Duodenal mucosa (tissue), 2 donors: ENCODE results near the gene PLA2G15.

Experiments used
- H3K27ac ChIP-seq: one replicate; pipeline ENCODE4 v1.7.0; 2013; ENCODE audit warnings: low read depth, low read length
- H3K27me3 ChIP-seq, 2 donors: one replicate each; pipeline ENCODE4 v1.7.0; 2013; ENCODE audit warnings: low read length in 2 of 2, control low read depth in 1 of 2; ENCODE audit not compliant: insufficient read depth in 2 of 2, control insufficient read depth in 1 of 2
- H3K36me3 ChIP-seq, 2 donors: one replicate each; pipeline ENCODE4 v1.7.0; 2013; ENCODE audit warnings: low read length in 2 of 2, control low read depth in 1 of 2; ENCODE audit not compliant: insufficient read depth in 2 of 2, control insufficient read depth in 1 of 2
- H3K4me1 ChIP-seq, 2 donors: one replicate each; pipeline ENCODE4 v1.7.0; 2013; ENCODE audit warnings: low read length in 2 of 2, control low read depth in 1 of 2; ENCODE audit not compliant: insufficient read depth in 2 of 2, control insufficient read depth in 1 of 2
- H3K4me3 ChIP-seq, 2 donors: one replicate each; pipeline ENCODE4 v1.7.0; 2013; ENCODE audit warnings: low read length in 2 of 2, low read depth in 1 of 2
- H3K9ac ChIP-seq, 2 donors: one replicate each; pipeline ENCODE4 v1.7.0; 2013; ENCODE audit warnings: low read length in 2 of 2, low read depth in 1 of 2
- H3K9me3 ChIP-seq, 2 donors: one replicate each; pipeline ENCODE4 v1.7.0; 2013; ENCODE audit warnings: low read length in 2 of 2, control low read depth in 1 of 2; ENCODE audit not compliant: control insufficient read depth in 1 of 2

Gene PLA2G15

DNA sequence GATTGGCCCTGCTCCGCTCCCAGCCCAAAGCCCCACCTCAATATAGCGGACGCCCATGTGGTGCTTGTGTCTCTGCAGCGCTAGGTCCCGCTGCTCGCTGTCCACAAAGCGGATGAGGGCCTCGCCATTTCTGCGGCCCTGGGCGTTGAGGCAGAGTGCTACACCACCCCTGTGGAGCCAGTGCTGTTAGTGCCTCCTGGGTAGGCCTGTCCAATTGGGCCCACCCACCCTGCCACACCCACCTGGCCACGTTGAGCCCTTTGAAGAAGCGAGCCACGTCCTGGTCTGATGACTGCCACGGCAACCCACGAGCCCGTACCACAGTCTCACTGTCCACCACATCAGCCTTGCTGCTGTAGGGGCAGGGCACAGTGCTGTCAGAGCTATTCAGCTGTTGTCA is 12.8 kb upstream of the PLA2G15 start:
- Histone ChIP-seq H3K27me3 (no peaks in the 10 kb centered on the region), H3K4me3 (no peak overlapping the region), H3K36me3 (peaks cover 24 to 48% of the 10 kb centered on the region in 2 donors), H3K9me3 (no peaks in the 10 kb centered on the region), H3K9ac (no peak overlapping the region), H3K4me1 (peaks cover 25 to 29% of the 10 kb centered on the region in 2 donors), H3K27ac (no peak overlapping the region)

DNA sequence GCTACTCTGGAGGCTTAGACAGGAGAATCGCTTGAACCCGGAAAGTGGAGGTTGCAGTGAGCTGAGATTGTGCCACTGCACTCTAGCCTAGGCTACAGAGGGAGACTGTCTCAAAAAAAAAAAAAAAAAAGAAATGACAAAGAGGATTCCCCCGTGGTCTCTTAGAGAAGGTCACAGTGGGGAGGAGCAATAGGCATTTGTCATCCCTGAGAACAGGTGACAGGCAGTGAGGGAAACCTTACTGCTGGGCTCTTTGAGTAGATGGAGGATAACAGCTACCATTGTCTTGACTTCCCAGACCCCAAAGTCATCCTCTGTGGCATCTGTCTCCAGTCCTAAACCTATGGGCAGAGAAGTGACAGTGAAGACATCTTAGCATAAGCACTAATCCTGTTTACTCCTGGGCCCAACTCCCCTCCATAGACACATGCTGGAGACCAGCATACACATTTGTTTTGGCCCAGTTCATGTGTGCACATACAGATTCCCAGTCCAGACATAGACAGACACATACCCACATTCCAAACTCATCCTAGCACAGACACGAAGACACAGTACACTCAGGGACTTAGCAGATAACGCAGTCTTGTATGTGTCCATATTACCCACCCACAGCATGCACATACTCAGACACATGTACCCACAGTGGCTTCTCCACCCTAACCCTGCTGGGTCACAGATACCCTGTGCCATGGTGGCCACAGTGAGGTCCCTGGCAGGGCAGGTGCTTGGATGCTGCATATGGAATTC is 11.9 kb upstream of the PLA2G15 start:
- no peaks in the 10 kb centered on the region for H3K27me3 ChIP-seq
- H3K9me3 ChIP-seq = no peaks in the 10 kb centered on the region
- H3K36me3 ChIP-seq = peaks cover 24 to 48% of the 10 kb centered on the region in 2 donors
- peak overlapping the region; percentile 12 to 74 for H3K9ac ChIP-seq
- peak overlapping the region; percentile 90 for H3K27ac ChIP-seq
- H3K4me1 ChIP-seq = peaks cover 27% of the 10 kb centered on the region in 2 donors
- peak overlapping the region; percentile 79 to 80 for H3K4me3 ChIP-seq

DNA sequence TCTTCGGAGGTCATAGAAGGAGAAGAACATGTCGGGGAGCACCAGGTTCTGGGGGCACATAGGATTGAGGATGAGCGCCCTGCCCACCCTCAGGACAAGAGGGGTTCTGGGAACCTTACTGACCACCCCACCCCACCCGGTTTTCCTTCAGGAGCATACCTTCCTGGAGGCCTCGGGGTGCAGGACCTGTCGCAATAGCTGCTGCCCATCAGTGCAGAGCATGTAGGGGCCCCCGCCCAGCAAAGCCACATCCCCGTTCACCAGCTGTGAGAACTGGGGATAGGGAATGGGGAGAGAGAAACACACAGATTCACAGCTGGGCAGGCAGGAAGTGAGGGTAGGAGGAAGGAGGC is 11.4 kb upstream of the PLA2G15 start:
- H3K9ac ChIP-seq = peak overlapping the region; percentile 12 to 74
- H3K27ac ChIP-seq = peak overlapping the region; percentile 90
- peak overlapping the region; percentile 79 to 80 for H3K4me3 ChIP-seq
- peaks cover 20 to 44% of the 10 kb centered on the region in 2 donors for H3K36me3 ChIP-seq
- no peaks in the 10 kb centered on the region for H3K27me3 ChIP-seq
- H3K4me1 ChIP-seq = peaks cover 25 to 27% of the 10 kb centered on the region in 2 donors
- no peaks in the 10 kb centered on the region for H3K9me3 ChIP-seq

DNA sequence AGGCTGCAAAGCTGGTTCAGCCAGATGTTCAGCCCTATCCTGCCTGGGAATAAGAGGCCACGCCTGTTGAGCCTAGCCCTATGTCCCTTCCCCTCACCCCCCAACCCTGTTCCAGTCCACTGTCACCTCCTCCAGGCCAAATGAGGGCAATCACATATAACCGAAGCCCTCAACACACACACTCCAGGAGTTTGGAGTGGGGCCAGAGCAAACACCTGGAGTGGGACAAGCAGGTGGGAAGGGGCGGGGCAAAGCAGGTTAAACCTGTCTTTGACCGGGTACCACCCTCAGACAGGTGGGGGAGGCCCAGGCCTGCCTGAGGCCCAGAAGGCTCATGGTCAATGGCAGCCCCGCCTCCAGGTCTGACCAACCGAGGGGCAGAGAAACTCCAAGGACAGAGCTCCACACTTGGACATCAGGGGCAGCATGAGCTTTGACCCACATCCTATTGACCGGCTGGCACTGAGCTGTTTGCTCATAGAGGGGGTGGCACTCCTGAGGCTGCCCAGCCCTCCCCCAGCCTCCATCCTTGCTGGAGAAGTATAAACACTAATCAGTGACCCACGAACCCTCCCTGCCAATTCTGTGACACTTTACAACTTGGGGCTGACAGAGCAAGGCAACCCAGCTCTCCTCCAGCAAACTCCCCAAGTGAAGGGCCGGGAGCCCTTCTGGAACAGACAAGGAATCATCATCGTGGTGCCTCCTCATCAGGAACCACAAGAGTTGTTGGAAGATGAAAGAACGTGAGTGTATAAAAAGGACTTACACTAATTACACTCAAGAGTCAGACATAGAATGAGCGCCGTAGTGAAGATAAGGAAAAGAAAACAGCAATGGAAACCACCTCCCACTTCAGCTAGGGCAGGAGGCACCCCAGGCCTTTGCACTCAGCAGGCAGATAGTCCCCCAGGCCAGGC is 10.7 kb upstream of the PLA2G15 start:
- Histone ChIP-seq H3K9ac (peak overlapping the region; percentile 74 to 75), H3K36me3 (peaks cover 16 to 39% of the 10 kb centered on the region in 2 donors), H3K4me3 (peak overlapping the region; percentile 79 to 80), H3K9me3 (no peaks in the 10 kb centered on the region), H3K27ac (peak overlapping the region; percentile 90), H3K4me1 (peaks cover 21 to 27% of the 10 kb centered on the region in 2 donors), H3K27me3 (no peaks in the 10 kb centered on the region)

DNA sequence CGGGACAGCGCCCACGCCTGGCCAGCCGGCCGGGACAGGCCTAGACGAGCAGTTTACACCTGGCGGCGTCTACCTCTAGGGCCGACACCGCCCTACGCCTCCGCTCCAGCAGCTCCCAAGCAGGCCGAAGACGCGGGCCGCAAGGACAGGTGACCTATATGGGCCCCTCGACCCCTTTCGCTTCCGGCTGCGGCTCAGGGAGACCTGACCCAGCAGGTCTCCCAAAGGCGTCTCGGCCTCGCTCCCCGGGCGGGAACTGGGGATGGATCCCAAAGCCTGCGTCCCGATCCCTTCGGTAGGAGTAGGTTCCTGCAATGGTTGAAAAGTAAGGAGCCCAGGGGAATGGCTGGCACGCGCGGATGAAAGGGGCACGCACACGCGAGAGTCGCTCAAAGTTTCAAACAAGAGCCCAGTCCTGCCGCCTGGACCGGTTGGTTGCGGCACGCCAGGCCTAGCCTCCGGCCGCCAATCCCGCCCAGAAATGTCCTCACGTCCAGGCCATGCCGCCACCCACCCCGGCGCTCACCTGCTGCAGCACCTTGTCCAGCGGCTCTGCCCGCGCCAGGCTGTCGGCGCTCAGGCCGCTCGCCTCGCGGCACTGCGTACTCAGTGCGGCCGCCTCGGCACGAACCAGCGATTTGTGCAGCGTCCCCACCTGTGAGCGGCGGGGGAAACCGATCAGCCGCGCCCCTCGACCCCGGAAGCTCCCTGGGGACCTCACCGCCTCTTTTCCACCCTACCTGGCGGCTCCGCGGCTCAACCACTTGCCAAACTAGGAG is 9.9 kb upstream of the PLA2G15 start:
- Histone ChIP-seq H3K36me3 (peaks cover 10 to 30% of the 10 kb centered on the region in 2 donors), H3K9me3 (no peaks in the 10 kb centered on the region), H3K4me3 (peak overlapping the region; percentile 79 to 80), H3K27me3 (no peaks in the 10 kb centered on the region), H3K27ac (peak overlapping the region; percentile 90), H3K9ac (peak overlapping the region; percentile 74 to 75), H3K4me1 (peaks cover 24 to 35% of the 10 kb centered on the region in 2 donors)

DNA sequence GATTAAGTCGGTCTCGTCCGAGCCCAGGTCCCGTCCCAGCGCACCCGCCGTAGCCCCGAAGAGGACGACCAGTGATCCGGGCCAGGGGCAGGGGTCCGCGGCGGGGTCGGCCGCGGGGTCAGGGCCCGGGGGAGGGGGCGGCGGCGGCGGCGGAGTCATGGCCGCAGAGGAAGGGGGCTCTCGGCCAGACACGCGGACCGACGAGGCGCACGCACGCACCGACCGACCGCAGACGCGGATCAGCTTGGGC is 9.4 kb upstream of the PLA2G15 start, which contains the start of gene ESRP2:
Gene ESRP2, minus strand, starts transcription at position 241 of the 250 bp plus-strand sequence. Its CDS starts 82 bp downstream, at position 159.
- Histone ChIP-seq H3K27me3 (no peaks in the 10 kb centered on the region), H3K27ac (peak within 1 kb of the TSS; percentile 90), H3K4me3 (peak within 1 kb of the TSS; percentile 79 to 80), H3K9me3 (no peaks in the 10 kb centered on the region), H3K9ac (peak within 1 kb of the TSS; percentile 85 to 98), H3K36me3 (peaks cover 9 to 25% of the 10 kb centered on the region in 2 donors), H3K4me1 (peaks cover 24 to 35% of the 10 kb centered on the region in 2 donors)

DNA sequence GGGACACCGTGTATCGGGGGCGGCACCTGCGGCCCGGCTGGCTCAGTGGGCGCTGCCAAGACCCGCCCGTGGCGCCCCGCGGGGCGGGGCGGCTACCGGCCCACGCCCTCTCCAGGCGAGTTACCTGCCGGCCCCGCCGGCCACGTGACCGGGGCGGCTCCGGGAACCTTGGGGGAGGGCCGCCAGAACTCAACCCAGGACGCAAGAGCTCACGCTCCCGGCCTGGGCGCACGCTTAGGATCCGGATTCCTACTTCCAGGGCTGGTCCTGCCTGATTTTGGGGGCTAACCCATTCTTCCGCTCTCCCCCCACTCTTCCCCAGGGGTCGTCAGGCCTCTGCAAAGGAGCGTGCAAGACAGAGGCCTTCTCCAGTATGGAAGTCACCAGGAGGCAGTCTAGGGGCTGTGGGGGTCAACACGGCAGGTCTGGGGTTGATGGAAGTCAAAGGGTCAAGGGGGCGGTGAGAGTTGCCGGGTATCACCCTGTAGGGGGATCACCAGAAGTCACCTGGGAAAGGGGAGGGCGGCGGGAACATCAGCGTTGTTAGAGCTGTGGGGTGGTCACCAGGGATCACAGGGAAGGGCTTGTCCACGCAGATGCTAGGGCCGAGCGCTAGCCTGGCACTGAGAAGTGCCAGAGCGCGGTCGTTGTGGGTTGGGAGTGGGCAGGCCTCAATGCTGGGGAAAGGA is 8.9 kb upstream of the PLA2G15 start:
- Histone ChIP-seq H3K9me3 (no peaks in the 10 kb centered on the region), H3K9ac (peak overlapping the region; percentile 85 to 98), H3K4me1 (peaks cover 25 to 35% of the 10 kb centered on the region in 2 donors), H3K27me3 (no peaks in the 10 kb centered on the region), H3K27ac (peak overlapping the region; percentile 90), H3K4me3 (peak overlapping the region; percentile 79 to 80), H3K36me3 (peaks cover 6 to 20% of the 10 kb centered on the region in 2 donors)

DNA sequence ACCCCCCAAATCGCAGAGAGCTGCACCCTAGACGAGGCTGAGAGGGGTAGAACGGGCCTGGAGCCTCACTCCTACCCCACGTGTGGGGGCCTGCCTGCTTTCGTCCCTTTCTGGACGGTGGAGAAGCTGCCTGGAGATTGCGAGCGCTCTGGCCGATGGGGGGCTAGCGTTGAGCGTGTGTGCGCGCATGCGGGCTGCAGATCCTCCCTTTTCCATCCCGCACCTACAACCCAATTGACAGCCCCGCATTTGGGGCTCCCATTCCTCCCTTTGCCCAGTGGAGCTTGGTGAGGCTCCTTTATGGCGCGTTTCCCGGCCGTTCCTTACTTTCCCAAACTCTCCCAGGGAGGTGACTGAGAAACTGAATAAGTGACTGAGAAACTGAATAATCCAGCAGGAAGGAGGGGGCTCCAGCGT is 8.3 kb upstream of the PLA2G15 start:
- Histone ChIP-seq H3K36me3 (peaks cover 4 to 15% of the 10 kb centered on the region in 2 donors), H3K27me3 (no peaks in the 10 kb centered on the region), H3K27ac (peak overlapping the region; percentile 89), H3K4me1 (peaks cover 27 to 35% of the 10 kb centered on the region in 2 donors), H3K4me3 (peak overlapping the region; percentile 79 to 80), H3K9ac (peak overlapping the region; percentile 85 to 98), H3K9me3 (no peaks in the 10 kb centered on the region)

DNA sequence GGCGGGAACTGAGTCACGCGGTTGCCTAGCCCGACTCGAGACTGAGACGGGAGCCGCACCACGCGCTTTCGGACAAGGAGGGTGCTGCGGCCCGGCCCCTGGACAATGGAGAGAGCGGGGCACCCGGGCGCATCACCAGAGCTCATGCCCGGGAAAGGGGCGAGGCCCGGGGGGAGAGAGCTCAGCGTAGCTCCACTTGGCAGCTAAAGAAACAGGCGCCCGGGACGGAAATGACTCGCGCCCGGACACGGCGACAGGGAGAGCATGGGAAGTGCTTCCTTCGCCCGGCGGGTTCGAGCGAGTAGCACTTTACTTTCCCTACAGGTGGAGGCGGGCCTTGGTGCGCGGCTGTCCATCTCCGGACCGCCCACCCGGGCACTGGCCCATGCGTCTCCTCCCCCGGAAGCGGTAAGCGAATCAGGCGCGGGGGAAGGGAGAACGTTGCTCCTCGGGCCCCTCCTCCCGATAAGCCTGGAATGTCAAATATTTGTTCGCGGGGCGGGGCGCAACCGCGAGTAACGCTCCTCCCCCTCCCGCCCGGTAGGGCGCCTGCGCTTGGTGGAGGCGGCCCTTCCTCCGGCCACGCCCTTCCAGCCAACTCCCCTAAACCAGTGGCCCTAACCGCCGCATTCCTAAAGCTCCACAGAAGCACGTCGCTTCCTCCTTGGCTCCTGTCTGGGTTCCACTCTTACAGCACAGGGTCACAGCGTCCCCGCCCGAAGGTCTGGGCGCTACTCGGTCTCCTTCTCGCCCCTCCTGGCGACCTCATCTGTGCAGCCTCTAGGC is 7.7 kb upstream of the PLA2G15 start:
- Histone ChIP-seq H3K27ac (peak overlapping the region; percentile 89), H3K36me3 (peaks cover 3 to 9% of the 10 kb centered on the region in 2 donors), H3K4me1 (peaks cover 27 to 35% of the 10 kb centered on the region in 2 donors), H3K9ac (peak overlapping the region; percentile 87 to 98), H3K4me3 (peak overlapping the region; percentile 79 to 80), H3K9me3 (no peaks in the 10 kb centered on the region), H3K27me3 (no peaks in the 10 kb centered on the region)
